SK-N-SH (cell line): Measurements from ENCODE around the gene JMJD7. TPM values are rescaled to one million over a fixed set of nuclear protein-coding genes. Genes with fewer than 3 reads are reported as not detected.

Experiments
- CTCF ChIA-PET: fragments of 300-600, 350-600 bp; formaldehyde crosslinking; extraction: SDS; loops from one replicate; lab custom pipeline; 2021; lab: Yijun Ruan, JAX
- POLR2A ChIA-PET: fragments of 350-600 bp; sonication (Branson Sonifier 250); formaldehyde crosslinking; extraction: SDS; loops from one replicate; lab custom pipeline; 2020; ENCODE audit warnings: antibody characterized with exemption, inconsistent platforms; lab: Yijun Ruan, JAX
- DNase-seq: peaks from one replicate; pipeline ENCODE4 v3.0.0; 2012
- H2AFZ ChIP-seq: fragments of 200-600 bp; sonication (generic); 2 replicates; pipeline ENCODE4 v1.8.1; 2016; ENCODE audit warnings: antibody characterized with exemption, mild to moderate bottlenecking, low read depth
- H3F3A ChIP-seq: fragments of 200-600 bp; sonication (generic); replicated peaks from 2 replicates; pipeline ENCODE3; 2016; ENCODE audit warnings: antibody characterized with exemption, mild to moderate bottlenecking; ENCODE audit not compliant: insufficient read depth
- H3K27ac ChIP-seq, 2 experiments: fragments of 200-500 bp in 1 of 2; fragments of 200-600 bp in 1 of 2; sonication (Bioruptor generic) in 1 of 2; sonication (generic), shearing (Covaris generic) in 1 of 2; 2 replicates each; pipeline versions ENCODE4 v1.5.1 to v1.6.1; 2014 to 2016; ENCODE audit warnings: low read depth in 2 of 2, inconsistent platforms in 1 of 2, low read length in 1 of 2, mild to moderate bottlenecking in 1 of 2, mixed read lengths in 1 of 2
- H3K27me3 ChIP-seq: fragments of 200-600 bp; sonication (generic), shearing (Covaris generic); 2 replicates; pipeline ENCODE4 v1.6.1; 2016; ENCODE audit warnings: mixed run types; ENCODE audit not compliant: insufficient read depth
- H3K36me3 ChIP-seq, 2 experiments: fragments of 200-500 bp in 1 of 2; fragments of 200-600 bp in 1 of 2; sonication (Bioruptor generic) in 1 of 2; sonication (generic) in 1 of 2; replicated peaks in 1 of 2; 2 replicates each; pipeline versions ENCODE3 to v1.5.1; 2014 to 2016; ENCODE audit warnings: low read length in 1 of 2, mild to moderate bottlenecking in 1 of 2; ENCODE audit not compliant: insufficient read depth in 2 of 2, control insufficient read depth in 1 of 2
- H3K4me1 ChIP-seq, 2 experiments: fragments of 200-500 bp in 1 of 2; fragments of 200-600 bp in 1 of 2; sonication (Bioruptor generic) in 1 of 2; sonication (generic), shearing (Covaris generic) in 1 of 2; 2 replicates each; pipeline versions ENCODE4 v1.5.1 to v1.6.1; 2014 to 2016; ENCODE audit warnings: low read depth in 1 of 2, low read length in 1 of 2, mixed run types in 1 of 2; ENCODE audit not compliant: insufficient read depth in 2 of 2, control insufficient read depth in 1 of 2
- H3K4me2 ChIP-seq: fragments of 200-600 bp; sonication (generic), shearing (Covaris generic); 2 replicates; pipeline ENCODE4 v1.6.1; 2017; ENCODE audit warnings: mixed run types
- H3K4me3 ChIP-seq, 2 experiments: fragments of 200-500 bp in 1 of 2; fragments of 200-600 bp in 1 of 2; sonication (Bioruptor generic) in 1 of 2; sonication (generic), shearing (Covaris generic) in 1 of 2; 2 replicates each; pipeline versions ENCODE4 v1.5.1 to v1.8.1; 2014 to 2016; ENCODE audit warnings: low read depth in 2 of 2, inconsistent platforms in 1 of 2, low read length in 1 of 2, mild to moderate bottlenecking in 1 of 2, mixed read lengths in 1 of 2, moderate library complexity in 1 of 2
- H3K79me2 ChIP-seq: fragments of 200-600 bp; sonication (generic); 2 replicates; pipeline ENCODE4 v1.8.1; 2017; ENCODE audit warnings: mild to moderate bottlenecking; ENCODE audit not compliant: insufficient read depth
- H3K9ac ChIP-seq: fragments of 200-600 bp; sonication (generic); 2 replicates; pipeline ENCODE4 v1.6.1; 2017; ENCODE audit warnings: mixed run types
- H3K9me2 ChIP-seq: fragments of 200-600 bp; sonication (generic); 2 replicates; pipeline ENCODE4 v1.6.1; 2017; ENCODE audit warnings: mixed run types
- H3K9me3 ChIP-seq: fragments of 200-600 bp; sonication (generic); 2 replicates; pipeline ENCODE4 v1.6.1; 2017; ENCODE audit warnings: mixed run types, mild to moderate bottlenecking, moderate library complexity
- H4K20me1 ChIP-seq: fragments of 200-600 bp; sonication (generic); 2 replicates; pipeline ENCODE4 v1.6.1; 2017; ENCODE audit warnings: mild to moderate bottlenecking, mixed run types; ENCODE audit not compliant: insufficient read depth
- ELF1 ChIP-seq: IDR thresholded peaks from 2 replicates; pipeline ENCODE4 v1.4.0; 2012
- EP300 ChIP-seq, 2 experiments: IDR thresholded peaks; 2 replicates each; pipeline versions ENCODE4 v1.4.0 to v1.6.1; 2012; ENCODE audit warnings: borderline replicate concordance in 1 of 2, low read depth in 1 of 2, low read length in 1 of 2
- IRF3 ChIP-seq: fragments of 150-350 bp; IDR thresholded peaks from 2 replicates; pipeline ENCODE4 v1.6.1; 2016; ENCODE audit warnings: mild to moderate bottlenecking, low read depth, low read length
- MXI1 ChIP-seq: IDR thresholded peaks from 2 replicates; pipeline ENCODE4 v1.6.1; 2012; ENCODE audit warnings: mild to moderate bottlenecking, low read depth, low read length, improper control_type of control experiment
- PBX3 ChIP-seq: IDR thresholded peaks from 2 replicates; pipeline ENCODE4; 2012
- RAD21 ChIP-seq: IDR thresholded peaks from 2 replicates; pipeline ENCODE4 v1.6.1; 2012; ENCODE audit warnings: mild to moderate bottlenecking, low read length
- RCOR1 ChIP-seq: fragments of 150-350 bp; IDR thresholded peaks from 2 replicates; pipeline ENCODE4 v1.6.1; 2017; ENCODE audit warnings: antibody characterized with exemption, low read length
- TAF1 ChIP-seq: IDR thresholded peaks from 2 replicates; pipeline ENCODE4 v1.6.1; 2012; ENCODE audit warnings: low read depth, mild to moderate bottlenecking, low read length, moderate library complexity, borderline replicate concordance
- USF2 ChIP-seq: fragments of 150-350 bp; IDR thresholded peaks from 2 replicates; pipeline ENCODE4 v1.6.1; 2017; ENCODE audit warnings: antibody characterized with exemption, low read length, low read depth, borderline replicate concordance
- YY1 ChIP-seq: IDR thresholded peaks from 2 replicates; pipeline ENCODE4 v1.4.0; 2012; ENCODE audit warnings: low read depth, mild to moderate bottlenecking
- ZBTB33 ChIP-seq: IDR thresholded peaks from 2 replicates; pipeline ENCODE4 v1.4.0; 2012; ENCODE audit warnings: low read depth, borderline replicate concordance
- WGBS: methylation state at CpG from one replicate; pipeline ENCODE4 v1.1.6; 2017; ENCODE audit warnings: low lambda C conversion rate; 5-methylcytosine and 5-hydroxymethylcytosine counted together
- polyA plus RNA-seq, 3 experiments: library from polyadenylated mRNA; depleted of rRNA; stranded (reverse); fragments of >200 nt; gene quantifications; 2 replicates each; pipeline ENCODE4 v1.2.3, GENCODE V29; 2012

The JMJD7 gene
- polyA plus RNA-seq, 1 of the 3 experiments (the other 2 are of a cell fraction), result 6.5 TPM

GRCh38 chr15:41834096-41834495 lies 6.2 kb downstream of the JMJD7 start:
- no peak for TF ChIP-seq USF2
- Histone ChIP-seq H3F3A (no peaks in the 10 kb centered on the region), H3K9me2 (no peaks in the 10 kb centered on the region), H3K27me3 (no peaks in the 10 kb centered on the region), H3K27ac (no peak overlapping the region), H3K4me2 (no peak overlapping the region), H3K79me2 (no peaks in the 10 kb centered on the region), H3K9me3 (no peaks in the 10 kb centered on the region), H4K20me1 (no peaks in the 10 kb centered on the region), H3K4me3 (no peak overlapping the region), H3K4me1 (peaks cover 0 to 3% of the 10 kb centered on the region in 2 experiments; a peak in 2 of 4 replicates), H2AFZ (no peak overlapping the region), H3K36me3 (peaks cover 0 to 5% of the 10 kb centered on the region in 2 experiments), H3K9ac (no peak overlapping the region)
- ChIA-PET POLR2A (no interaction called here), CTCF (interaction anchor here (1.0 to 1.5 kb wide), 3 partner anchors 14 to 70 kb away, joined by 3 to 4 read pairs (median 3); no protein-coding TSS in a partner anchor)
- DNase-seq, result no peak
- 89% methylated on average over 2 of the region's 3 CpGs for WGBS

- Histone ChIP-seq H3K36me3 (peaks cover 0 to 8% of the 10 kb centered on the region in 2 experiments), H2AFZ (no peak overlapping the region), H3K9ac (no peak overlapping the region), H3K27me3 (no peaks in the 10 kb centered on the region), H3K4me2 (no peak overlapping the region), H4K20me1 (no peaks in the 10 kb centered on the region), H3K9me2 (no peaks in the 10 kb centered on the region)
- TF ChIP-seq ZBTB33 (no peak), MXI1 (no peak)
- TF ChIP-seq, all 33 proteins: peak for 0
- CTCF ChIA-PET, result no interaction called here
- no peak overlapping the region for H3K4me3 ChIP-seq
- POLR2A ChIA-PET, result no interaction called here
- no peak overlapping the region for H3K27ac ChIP-seq
- H3F3A ChIP-seq, result no peaks in the 10 kb centered on the region
- no peaks in the 10 kb centered on the region for H3K9me3 ChIP-seq
- no peaks in the 10 kb centered on the region for H3K79me2 ChIP-seq
- 96% methylated on average over 6 of the region's 6 CpGs for WGBS
- no peak for DNase-seq
- peaks cover 3 to 15% of the 10 kb centered on the region in 2 experiments; a peak in 2 of 4 replicates for H3K4me1 ChIP-seq
Measured at GRCh38 chr15:41836073-41836472, 8.2 kb downstream of the JMJD7 start.

GRCh38 chr15:41836713-41837454 lies 9.0 kb downstream of the JMJD7 start:
- no peak for DNase-seq
- Histone ChIP-seq H3K36me3 (peaks cover 0 to 7% of the 10 kb centered on the region in 2 experiments), H3K4me3 (no peak overlapping the region), H3K4me1 (peaks cover 3 to 15% of the 10 kb centered on the region in 2 experiments; a peak in 2 of 4 replicates), H2AFZ (no peak overlapping the region), H3K27me3 (no peaks in the 10 kb centered on the region), H3F3A (no peaks in the 10 kb centered on the region), H3K9me3 (no peaks in the 10 kb centered on the region), H3K27ac (no peak overlapping the region), H3K4me2 (no peak overlapping the region), H4K20me1 (no peaks in the 10 kb centered on the region), H3K79me2 (no peaks in the 10 kb centered on the region), H3K9ac (no peak overlapping the region), H3K9me2 (no peaks in the 10 kb centered on the region)
- ChIA-PET CTCF (interaction anchor here (1.5 kb wide), 1 partner anchor 14 kb away, joined by 5 read pairs; no protein-coding TSS in a partner anchor), POLR2A (no interaction called here)
- 94% methylated on average over 6 of the region's 23 CpGs for WGBS
- TF ChIP-seq RCOR1 (no peak), IRF3 (no peak), MXI1 (no peak), ELF1 (no peak), PBX3 (no peak), YY1 (no peak), RAD21 (no peak), TAF1 (no peak), ZBTB33 (no peak), EP300 (IDR thresholded peaks at IDR 0.05; ENCODE audit: borderline replicate concordance in 1 of 2, low read depth in 1 of 2, low read length in 1 of 2) (no peak)
